Liver (tissue), 3 donors: ENCODE measurements around the gene CAPN2.

Experiments
- ATF3 ChIP-seq: IDR thresholded peaks from 2 replicates; pipeline ENCODE4 v1.6.1; 2016; ENCODE audit warnings: antibody characterized with exemption
- CTCF ChIP-seq: fragments of 150-350 bp; IDR thresholded peaks from 2 replicates; pipeline ENCODE4 v1.5.1; 2017; ENCODE audit warnings: improper control_type of control experiment, low read depth, low read length; ENCODE audit not compliant: missing input control
- EGR1 ChIP-seq, 2 donors: IDR thresholded peaks; 2 replicates each; pipeline ENCODE4 v1.6.1; 2016 to 2018; ENCODE audit warnings: antibody characterized with exemption in 2 of 2, low read depth in 2 of 2
- GABPA ChIP-seq, 2 donors: IDR thresholded peaks in 1 of 2; conservative IDR thresholded peaks in 1 of 2; 2 replicates each; pipeline ENCODE4 v1.6.1; 2016; ENCODE audit warnings: antibody characterized with exemption in 2 of 2, mild to moderate bottlenecking in 1 of 2, moderate library complexity in 1 of 2
- HNF4G ChIP-seq: IDR thresholded peaks from 2 replicates; pipeline ENCODE4 v1.6.1; 2016; ENCODE audit warnings: antibody characterized with exemption
- JUND ChIP-seq, 2 donors: IDR thresholded peaks; 2 replicates each; pipeline ENCODE4 v1.6.1; 2016; ENCODE audit warnings: antibody characterized with exemption in 2 of 2
- MAX ChIP-seq: IDR thresholded peaks from 2 replicates; pipeline ENCODE4 v1.6.1; 2016; ENCODE audit warnings: antibody characterized with exemption
- RAD21 ChIP-seq, 2 donors: IDR thresholded peaks; 2 replicates each; pipeline ENCODE4 v1.6.1; 2016; ENCODE audit warnings: antibody characterized with exemption in 2 of 2, mild to moderate bottlenecking in 2 of 2
- REST ChIP-seq: IDR thresholded peaks from 2 replicates; pipeline ENCODE4 v1.6.1; 2016; ENCODE audit warnings: antibody characterized with exemption, mild to moderate bottlenecking
- RXRA ChIP-seq, 2 donors: IDR thresholded peaks; 2 replicates each; pipeline ENCODE4 v1.6.1; 2017 to 2018; ENCODE audit warnings: antibody characterized with exemption in 2 of 2, mild to moderate bottlenecking in 1 of 2
- SP1 ChIP-seq: IDR thresholded peaks from 2 replicates; pipeline ENCODE4 v1.6.1; 2018; ENCODE audit warnings: antibody characterized with exemption, mild to moderate bottlenecking
- TAF1 ChIP-seq: conservative IDR thresholded peaks from 2 replicates; pipeline ENCODE4 v1.6.1; 2016; ENCODE audit warnings: antibody characterized with exemption, mild to moderate bottlenecking
- YY1 ChIP-seq: IDR thresholded peaks from 2 replicates; pipeline ENCODE4 v1.6.1; 2016; ENCODE audit warnings: antibody characterized with exemption, mild to moderate bottlenecking
- donor health status: healthy.
- donor health status: healthy.

GRCh38 chr1:223710179-223711133 lies 1.9 kb upstream of the CAPN2 start:
- TF ChIP-seq ATF3 (no peak), CTCF (no peak), EGR1 (IDR thresholded peaks at IDR 0.05; ENCODE audit: low read depth in 2 of 2) (no peak), JUND (IDR thresholded peaks at IDR 0.05) (no peak), MAX (no peak), RAD21 (IDR thresholded peaks at IDR 0.05) (no peak), RXRA (IDR thresholded peaks at IDR 0.05) (no peak), REST (no peak), TAF1 (no peak), SP1 (no peak), YY1 (no peak), HNF4G (no peak), GABPA (IDR thresholded peaks at IDR 0.05 in 1 of 2, conservative IDR thresholded peaks at IDR 0.05 in 1 of 2) (no peak)
